Liver (tissue), 3 donors: ENCODE data around the gene HAUS7.

Experiments used
- ATF3 ChIP-seq: IDR thresholded peaks from 2 replicates; pipeline ENCODE4 v1.6.1; 2016; ENCODE audit warnings: antibody characterized with exemption
- CTCF ChIP-seq: fragments of 150-350 bp; IDR thresholded peaks from 2 replicates; pipeline ENCODE4 v1.5.1; 2017; ENCODE audit warnings: improper control_type of control experiment, low read depth, low read length; ENCODE audit not compliant: missing input control
- EGR1 ChIP-seq, 2 donors: IDR thresholded peaks; 2 replicates each; pipeline ENCODE4 v1.6.1; 2016 to 2018; ENCODE audit warnings: antibody characterized with exemption in 2 of 2, low read depth in 2 of 2
- GABPA ChIP-seq, 2 donors: IDR thresholded peaks in 1 of 2; conservative IDR thresholded peaks in 1 of 2; 2 replicates each; pipeline ENCODE4 v1.6.1; 2016; ENCODE audit warnings: antibody characterized with exemption in 2 of 2, mild to moderate bottlenecking in 1 of 2, moderate library complexity in 1 of 2
- JUND ChIP-seq, 2 donors: IDR thresholded peaks; 2 replicates each; pipeline ENCODE4 v1.6.1; 2016; ENCODE audit warnings: antibody characterized with exemption in 2 of 2
- MAX ChIP-seq: IDR thresholded peaks from 2 replicates; pipeline ENCODE4 v1.6.1; 2016; ENCODE audit warnings: antibody characterized with exemption
- RAD21 ChIP-seq, 2 donors: IDR thresholded peaks; 2 replicates each; pipeline ENCODE4 v1.6.1; 2016; ENCODE audit warnings: antibody characterized with exemption in 2 of 2, mild to moderate bottlenecking in 2 of 2
- REST ChIP-seq: IDR thresholded peaks from 2 replicates; pipeline ENCODE4 v1.6.1; 2016; ENCODE audit warnings: antibody characterized with exemption, mild to moderate bottlenecking
- RXRA ChIP-seq, 2 donors: IDR thresholded peaks; 2 replicates each; pipeline ENCODE4 v1.6.1; 2017 to 2018; ENCODE audit warnings: antibody characterized with exemption in 2 of 2, mild to moderate bottlenecking in 1 of 2
- SP1 ChIP-seq: IDR thresholded peaks from 2 replicates; pipeline ENCODE4 v1.6.1; 2018; ENCODE audit warnings: antibody characterized with exemption, mild to moderate bottlenecking
- YY1 ChIP-seq: IDR thresholded peaks from 2 replicates; pipeline ENCODE4 v1.6.1; 2016; ENCODE audit warnings: antibody characterized with exemption, mild to moderate bottlenecking
- donor health status: healthy.
- donor health status: healthy.

- TF ChIP-seq MAX (no peak), CTCF (no peak), EGR1 (IDR thresholded peaks at IDR 0.05; ENCODE audit: low read depth in 2 of 2) (no peak), ATF3 (no peak), JUND (IDR thresholded peaks at IDR 0.05) (no peak), REST (no peak), YY1 (no peak), GABPA (IDR thresholded peaks at IDR 0.05 in 1 of 2, conservative IDR thresholded peaks at IDR 0.05 in 1 of 2) (no peak), RAD21 (IDR thresholded peaks at IDR 0.05) (no peak), SP1 (no peak), RXRA (IDR thresholded peaks at IDR 0.05) (no peak)
Observed at GRCh38 chrX:153462291-153462690, 8.1 kb downstream of the HAUS7 start.
